Lower leg skin (tissue), 3 donors: Measurements from ENCODE around the gene ZBTB42.

Experiments
- POLR2A ChIP-seq, 2 donors: fragments of 450-650 bp; IDR thresholded peaks; one replicate each; pipeline ENCODE4 v1.6.1; 2016 to 2017; ENCODE audit warnings: antibody characterized with exemption in 2 of 2, mild to moderate bottlenecking in 1 of 2, moderate library complexity in 1 of 2
- TF ChIP-seq, protein P1 (sequence below), 3 donors: fragments of 450-650 bp; IDR thresholded peaks; one replicate each; pipeline ENCODE4 v1.5.1; 2016; ENCODE audit warnings: antibody characterized with exemption in 3 of 3, mild to moderate bottlenecking in 3 of 3, moderate library complexity in 2 of 3

- TF ChIP-seq, protein P1, sequence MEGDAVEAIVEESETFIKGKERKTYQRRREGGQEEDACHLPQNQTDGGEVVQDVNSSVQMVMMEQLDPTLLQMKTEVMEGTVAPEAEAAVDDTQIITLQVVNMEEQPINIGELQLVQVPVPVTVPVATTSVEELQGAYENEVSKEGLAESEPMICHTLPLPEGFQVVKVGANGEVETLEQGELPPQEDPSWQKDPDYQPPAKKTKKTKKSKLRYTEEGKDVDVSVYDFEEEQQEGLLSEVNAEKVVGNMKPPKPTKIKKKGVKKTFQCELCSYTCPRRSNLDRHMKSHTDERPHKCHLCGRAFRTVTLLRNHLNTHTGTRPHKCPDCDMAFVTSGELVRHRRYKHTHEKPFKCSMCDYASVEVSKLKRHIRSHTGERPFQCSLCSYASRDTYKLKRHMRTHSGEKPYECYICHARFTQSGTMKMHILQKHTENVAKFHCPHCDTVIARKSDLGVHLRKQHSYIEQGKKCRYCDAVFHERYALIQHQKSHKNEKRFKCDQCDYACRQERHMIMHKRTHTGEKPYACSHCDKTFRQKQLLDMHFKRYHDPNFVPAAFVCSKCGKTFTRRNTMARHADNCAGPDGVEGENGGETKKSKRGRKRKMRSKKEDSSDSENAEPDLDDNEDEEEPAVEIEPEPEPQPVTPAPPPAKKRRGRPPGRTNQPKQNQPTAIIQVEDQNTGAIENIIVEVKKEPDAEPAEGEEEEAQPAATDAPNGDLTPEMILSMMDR (IDR thresholded peaks at IDR 0.05) = no peak
- TF ChIP-seq POLR2A (IDR thresholded peaks at IDR 0.05) = no peak
Measured at GRCh38 chr14:104784218-104784568, 16.7 kb upstream of the ZBTB42 start.
